ENCODE results near the gene ANKRD34B.

The ANKRD34B gene

DNA sequence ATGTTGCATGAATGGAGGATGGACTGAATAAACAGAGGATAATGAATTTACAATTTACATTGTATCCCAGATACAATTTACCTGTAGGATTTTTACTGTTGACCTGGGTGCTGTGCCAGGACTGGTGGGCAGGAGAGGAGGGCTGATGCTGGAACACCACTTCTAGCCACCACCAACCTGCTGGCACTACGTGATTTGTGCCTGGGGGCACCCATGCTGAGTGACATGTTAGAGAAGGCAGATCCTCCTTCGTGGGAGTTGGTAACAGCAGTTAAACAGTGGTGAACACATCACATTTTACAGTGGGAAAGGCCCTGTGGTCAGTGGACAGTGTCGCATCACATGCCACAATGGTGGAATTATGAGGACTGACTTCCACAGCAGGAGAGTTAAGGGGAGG, 3.0 kb upstream of the ANKRD34B start:
- Histone ChIP-seq H3K4me3 (ENCODE audit: low read length in 2 of 2) (no peak overlapping the region), H3K4me1 (ENCODE audit: control insufficient read depth in 2 of 2, insufficient read depth in 2 of 2, low read length in 2 of 2) (peaks cover 0 to 4% of the 10 kb centered on the region in 2 donors), H3K9me3 (ENCODE audit: control insufficient read depth in 2 of 2, low read length in 2 of 2) (no peaks in the 10 kb centered on the region), H3K27ac (ENCODE audit: low read depth in 2 of 2, low read length in 2 of 2) (no peak overlapping the region), H3K27me3 (ENCODE audit: control insufficient read depth in 2 of 2, insufficient read depth in 2 of 2, low read length in 2 of 2) (peaks cover 20 to 45% of the 10 kb centered on the region in 2 donors), H3K9ac (ENCODE audit: low read depth in 1 of 2, low read length in 2 of 2) (no peak overlapping the region), H3K36me3 (ENCODE audit: control insufficient read depth in 2 of 2, insufficient read depth in 2 of 2, low read length in 2 of 2) (no peaks in the 10 kb centered on the region)

DNA sequence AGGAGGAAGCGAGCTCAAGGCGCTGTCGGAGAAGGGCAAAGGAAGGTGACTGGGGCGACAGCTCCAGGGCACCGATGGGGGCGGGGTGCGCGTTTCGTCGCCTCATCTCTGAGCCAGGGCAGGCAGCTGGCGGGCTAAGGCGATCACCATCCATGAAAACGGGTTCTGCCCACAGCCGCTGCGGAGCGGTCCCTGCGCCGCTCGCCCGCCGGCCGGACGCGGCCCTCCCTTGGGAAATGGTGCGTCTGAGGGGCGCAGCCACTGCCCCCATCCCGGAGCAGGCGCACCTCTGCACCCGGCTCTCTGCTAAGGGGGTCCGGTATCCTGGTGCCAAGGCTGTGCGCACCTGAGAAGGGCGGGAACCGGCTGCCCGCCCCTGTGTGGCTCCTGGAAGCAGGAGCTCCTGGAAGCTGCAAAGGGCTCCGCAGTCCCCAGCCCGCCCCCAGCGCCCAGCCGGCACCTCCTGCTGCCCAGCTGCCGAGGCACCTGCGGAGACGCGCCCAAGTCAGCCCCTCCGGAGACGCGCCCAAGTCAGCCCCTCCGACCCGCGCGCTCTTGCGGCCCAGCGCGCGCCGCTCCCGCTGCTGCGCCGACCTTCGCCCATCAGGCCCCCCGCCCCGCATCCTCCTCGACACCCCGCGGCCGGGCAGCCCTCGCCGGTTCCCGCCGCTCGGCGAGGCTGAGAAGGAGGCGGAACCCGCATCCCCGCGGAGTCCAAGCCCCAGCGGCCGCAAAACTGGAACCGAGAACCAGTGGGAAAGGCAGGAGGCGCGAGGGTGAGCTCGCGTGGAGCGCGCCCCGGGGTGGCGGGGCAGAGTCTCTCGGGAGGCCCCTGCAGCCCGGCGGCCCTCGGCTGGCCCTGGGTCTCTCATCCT, 757 bp downstream of the ANKRD34B start:
- Histone ChIP-seq H3K4me1 (ENCODE audit: control insufficient read depth in 2 of 2, insufficient read depth in 2 of 2, low read length in 2 of 2) (peaks cover 0 to 4% of the 10 kb centered on the region in 2 donors), H3K27ac (ENCODE audit: low read depth in 2 of 2, low read length in 2 of 2) (no peak overlapping the region), H3K27me3 (ENCODE audit: control insufficient read depth in 2 of 2, insufficient read depth in 2 of 2, low read length in 2 of 2) (peaks cover 24 to 56% of the 10 kb centered on the region in 2 donors), H3K9ac (ENCODE audit: low read depth in 1 of 2, low read length in 2 of 2) (no peak overlapping the region), H3K4me3 (ENCODE audit: low read length in 2 of 2) (no peak overlapping the region), H3K9me3 (ENCODE audit: control insufficient read depth in 2 of 2, low read length in 2 of 2) (no peaks in the 10 kb centered on the region), H3K36me3 (ENCODE audit: control insufficient read depth in 2 of 2, insufficient read depth in 2 of 2, low read length in 2 of 2) (no peaks in the 10 kb centered on the region)

DNA sequence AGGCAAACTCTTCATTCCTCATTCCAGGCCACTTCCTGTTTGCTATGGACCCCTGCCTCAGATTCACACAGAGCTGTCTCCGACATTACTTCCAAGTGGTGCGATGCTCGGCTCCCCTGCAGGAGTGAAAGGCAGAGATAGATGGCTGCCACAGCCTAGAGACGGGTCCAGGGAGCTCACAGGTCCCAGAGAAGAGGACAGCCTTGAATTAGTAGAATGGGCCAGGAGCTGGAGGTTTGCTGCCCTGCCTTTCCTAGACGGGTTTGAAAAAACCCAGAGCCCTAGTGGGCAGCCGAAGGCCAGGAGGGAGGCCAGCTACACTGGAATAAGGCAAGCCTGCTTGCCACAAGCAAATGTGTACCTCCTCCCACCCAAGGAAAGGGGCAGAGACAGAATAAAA, 1.8 kb downstream of the ANKRD34B start:
- Histone ChIP-seq H3K36me3 (ENCODE audit: control insufficient read depth in 2 of 2, insufficient read depth in 2 of 2, low read length in 2 of 2) (no peaks in the 10 kb centered on the region), H3K4me3 (ENCODE audit: low read length in 2 of 2) (no peak overlapping the region), H3K9me3 (ENCODE audit: control insufficient read depth in 2 of 2, low read length in 2 of 2) (no peaks in the 10 kb centered on the region), H3K9ac (ENCODE audit: low read depth in 1 of 2, low read length in 2 of 2) (no peak overlapping the region), H3K27me3 (ENCODE audit: control insufficient read depth in 2 of 2, insufficient read depth in 2 of 2, low read length in 2 of 2) (peaks cover 23 to 56% of the 10 kb centered on the region in 2 donors), H3K4me1 (ENCODE audit: control insufficient read depth in 2 of 2, insufficient read depth in 2 of 2, low read length in 2 of 2) (peaks cover 0 to 4% of the 10 kb centered on the region in 2 donors), H3K27ac (ENCODE audit: low read depth in 2 of 2, low read length in 2 of 2) (no peak overlapping the region)

DNA sequence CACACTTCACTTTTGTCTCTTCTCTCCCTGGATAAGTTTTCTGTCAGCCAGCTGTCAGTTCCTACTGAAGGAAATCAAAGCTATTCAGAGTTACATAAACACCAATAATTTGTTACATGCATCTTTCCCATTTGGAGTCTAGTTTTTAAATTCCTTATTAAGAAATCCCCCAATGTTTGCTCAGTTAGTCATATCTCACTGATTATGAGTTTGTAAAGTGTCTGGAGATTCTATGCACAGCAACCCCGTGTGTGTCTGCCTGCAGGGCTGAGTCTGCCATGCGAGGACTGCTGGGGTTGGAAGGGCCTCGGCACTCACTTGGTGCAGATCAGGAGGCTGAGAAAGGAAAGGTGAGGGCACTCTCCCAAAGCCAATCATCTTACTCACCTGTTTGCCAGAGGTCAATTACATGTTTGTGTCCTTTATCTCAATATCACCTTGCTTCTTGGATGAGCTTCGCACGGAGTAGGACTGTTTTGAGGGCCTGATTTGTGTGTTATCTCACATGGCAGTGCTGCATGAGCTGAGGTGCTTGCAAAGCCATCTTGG, 3.3 kb downstream of the ANKRD34B start:
- Histone ChIP-seq H3K4me3 (ENCODE audit: low read length in 2 of 2) (no peak overlapping the region), H3K36me3 (ENCODE audit: control insufficient read depth in 2 of 2, insufficient read depth in 2 of 2, low read length in 2 of 2) (no peaks in the 10 kb centered on the region), H3K27ac (ENCODE audit: low read depth in 2 of 2, low read length in 2 of 2) (no peak overlapping the region), H3K9ac (ENCODE audit: low read depth in 1 of 2, low read length in 2 of 2) (no peak overlapping the region), H3K4me1 (ENCODE audit: control insufficient read depth in 2 of 2, insufficient read depth in 2 of 2, low read length in 2 of 2) (peaks cover 0 to 4% of the 10 kb centered on the region in 2 donors), H3K27me3 (ENCODE audit: control insufficient read depth in 2 of 2, insufficient read depth in 2 of 2, low read length in 2 of 2) (peaks cover 23 to 43% of the 10 kb centered on the region in 2 donors), H3K9me3 (ENCODE audit: control insufficient read depth in 2 of 2, low read length in 2 of 2) (no peaks in the 10 kb centered on the region)

DNA sequence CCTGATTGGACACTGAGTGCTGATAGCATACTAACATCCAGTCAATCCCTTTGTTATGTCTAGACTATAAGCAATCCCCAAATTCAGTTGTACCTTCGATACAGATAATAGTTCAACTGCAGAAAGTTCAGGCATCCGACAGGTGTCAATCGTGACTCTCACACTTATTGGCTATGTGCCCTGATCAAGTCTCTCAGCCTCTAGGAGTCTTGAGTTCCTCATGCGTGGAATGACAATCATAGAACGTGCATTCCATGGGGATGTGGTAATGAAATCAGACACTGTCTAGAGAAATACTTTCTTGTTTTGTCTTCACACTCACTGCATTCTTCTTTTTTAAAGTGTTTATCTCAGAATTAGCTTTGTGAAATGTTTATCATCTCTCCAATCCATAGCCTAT, 4.8 kb downstream of the ANKRD34B start:
- H3K36me3 ChIP-seq (ENCODE audit: control insufficient read depth in 2 of 2, insufficient read depth in 2 of 2, low read length in 2 of 2): no peaks in the 10 kb centered on the region
- no peak overlapping the region for H3K4me3 ChIP-seq (ENCODE audit: low read length in 2 of 2)
- H3K9ac ChIP-seq (ENCODE audit: low read depth in 1 of 2, low read length in 2 of 2): no peak overlapping the region
- H3K4me1 ChIP-seq (ENCODE audit: control insufficient read depth in 2 of 2, insufficient read depth in 2 of 2, low read length in 2 of 2): peaks cover 0 to 4% of the 10 kb centered on the region in 2 donors
- no peaks in the 10 kb centered on the region for H3K9me3 ChIP-seq (ENCODE audit: control insufficient read depth in 2 of 2, low read length in 2 of 2)
- H3K27me3 ChIP-seq (ENCODE audit: control insufficient read depth in 2 of 2, insufficient read depth in 2 of 2, low read length in 2 of 2): peaks cover 14 to 29% of the 10 kb centered on the region in 2 donors
- no peak overlapping the region for H3K27ac ChIP-seq (ENCODE audit: low read depth in 2 of 2, low read length in 2 of 2)

DNA sequence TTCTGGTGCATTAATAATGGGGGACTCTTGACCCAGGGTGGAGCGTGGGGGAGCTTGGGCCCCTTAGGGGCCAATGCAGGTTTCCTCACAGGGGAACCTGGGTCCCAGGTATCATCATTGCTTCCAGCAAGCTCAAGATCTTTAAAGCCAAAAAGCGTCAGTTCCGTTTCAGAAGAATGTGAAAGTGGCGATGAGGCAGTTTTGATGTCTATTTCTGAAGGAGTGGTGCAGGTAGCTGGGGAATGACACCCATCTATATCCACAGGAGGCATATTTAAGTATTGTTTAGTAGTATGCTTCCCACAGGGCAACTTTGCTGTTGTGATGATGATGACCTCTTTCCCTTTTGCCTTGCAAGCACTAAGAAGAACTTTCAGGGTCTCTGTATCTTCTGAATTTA, 10.8 kb downstream of the ANKRD34B start:
- H3K4me1 ChIP-seq (ENCODE audit: control insufficient read depth in 2 of 2, insufficient read depth in 2 of 2, low read length in 2 of 2): no peaks in the 10 kb centered on the region
- peaks cover 8 to 9% of the 10 kb centered on the region in 2 donors for H3K27me3 ChIP-seq (ENCODE audit: control insufficient read depth in 2 of 2, insufficient read depth in 2 of 2, low read length in 2 of 2)
- H3K27ac ChIP-seq (ENCODE audit: low read depth in 2 of 2, low read length in 2 of 2): no peak overlapping the region
- H3K36me3 ChIP-seq (ENCODE audit: control insufficient read depth in 2 of 2, insufficient read depth in 2 of 2, low read length in 2 of 2): no peaks in the 10 kb centered on the region
- H3K9ac ChIP-seq (ENCODE audit: low read depth in 1 of 2, low read length in 2 of 2): no peak overlapping the region
- H3K9me3 ChIP-seq (ENCODE audit: control insufficient read depth in 2 of 2, low read length in 2 of 2): no peaks in the 10 kb centered on the region
- no peak overlapping the region for H3K4me3 ChIP-seq (ENCODE audit: low read length in 2 of 2)

DNA sequence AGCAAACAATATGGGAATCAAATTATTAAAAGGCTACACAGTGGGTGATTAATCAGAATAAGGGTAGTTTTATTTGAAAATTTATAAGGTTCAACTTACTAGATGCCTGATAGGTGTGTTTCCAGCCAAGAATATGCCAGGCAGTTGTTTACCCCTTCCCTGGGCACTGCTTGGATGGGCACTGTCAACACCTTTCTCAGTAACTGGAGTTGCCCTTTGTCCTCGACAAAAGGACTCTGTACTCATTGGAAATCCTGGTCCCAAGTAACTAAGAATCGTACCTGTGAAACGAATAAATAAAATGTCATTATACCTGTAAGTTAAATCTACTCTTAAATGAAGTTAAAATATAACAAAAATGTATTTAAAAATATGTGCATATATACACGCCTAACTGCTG, 15.0 kb downstream of the ANKRD34B start:
- no peak overlapping the region for H3K9ac ChIP-seq (ENCODE audit: low read depth in 1 of 2, low read length in 2 of 2)
- peaks cover 8 to 9% of the 10 kb centered on the region in 2 donors for H3K27me3 ChIP-seq (ENCODE audit: control insufficient read depth in 2 of 2, insufficient read depth in 2 of 2, low read length in 2 of 2)
- no peaks in the 10 kb centered on the region for H3K36me3 ChIP-seq (ENCODE audit: control insufficient read depth in 2 of 2, insufficient read depth in 2 of 2, low read length in 2 of 2)
- no peak overlapping the region for H3K4me3 ChIP-seq (ENCODE audit: low read length in 2 of 2)
- no peaks in the 10 kb centered on the region for H3K9me3 ChIP-seq (ENCODE audit: control insufficient read depth in 2 of 2, low read length in 2 of 2)
- no peaks in the 10 kb centered on the region for H3K4me1 ChIP-seq (ENCODE audit: control insufficient read depth in 2 of 2, insufficient read depth in 2 of 2, low read length in 2 of 2)
- no peak overlapping the region for H3K27ac ChIP-seq (ENCODE audit: low read depth in 2 of 2, low read length in 2 of 2)

DNA sequence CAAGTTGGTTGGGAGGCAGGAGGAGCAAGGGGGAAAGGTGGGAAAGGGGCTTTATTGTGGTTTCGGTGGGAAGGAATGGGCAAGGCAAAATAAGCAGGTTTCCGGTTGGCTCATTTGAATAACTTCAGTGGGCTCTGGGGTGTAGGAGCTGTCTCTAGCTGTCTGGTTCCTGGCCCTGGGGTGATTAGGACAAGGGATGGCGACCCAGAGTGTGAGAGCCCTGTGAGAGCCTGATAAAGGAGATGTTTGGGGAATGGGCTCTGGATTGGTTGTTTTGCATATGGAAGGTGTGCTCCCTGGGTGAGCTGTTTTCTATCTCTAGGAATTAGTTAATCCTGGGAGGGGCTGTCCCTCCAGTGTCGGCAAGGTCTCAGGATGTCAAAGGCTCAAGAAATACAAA, 15.4 kb downstream of the ANKRD34B start:
- Histone ChIP-seq H3K4me3 (ENCODE audit: low read length in 2 of 2) (no peak overlapping the region), H3K9me3 (ENCODE audit: control insufficient read depth in 2 of 2, low read length in 2 of 2) (no peaks in the 10 kb centered on the region), H3K27ac (ENCODE audit: low read depth in 2 of 2, low read length in 2 of 2) (no peak overlapping the region), H3K27me3 (ENCODE audit: control insufficient read depth in 2 of 2, insufficient read depth in 2 of 2, low read length in 2 of 2) (peaks cover 7 to 8% of the 10 kb centered on the region in 2 donors), H3K4me1 (ENCODE audit: control insufficient read depth in 2 of 2, insufficient read depth in 2 of 2, low read length in 2 of 2) (no peaks in the 10 kb centered on the region), H3K36me3 (ENCODE audit: control insufficient read depth in 2 of 2, insufficient read depth in 2 of 2, low read length in 2 of 2) (no peaks in the 10 kb centered on the region), H3K9ac (ENCODE audit: low read depth in 1 of 2, low read length in 2 of 2) (no peak overlapping the region)

DNA sequence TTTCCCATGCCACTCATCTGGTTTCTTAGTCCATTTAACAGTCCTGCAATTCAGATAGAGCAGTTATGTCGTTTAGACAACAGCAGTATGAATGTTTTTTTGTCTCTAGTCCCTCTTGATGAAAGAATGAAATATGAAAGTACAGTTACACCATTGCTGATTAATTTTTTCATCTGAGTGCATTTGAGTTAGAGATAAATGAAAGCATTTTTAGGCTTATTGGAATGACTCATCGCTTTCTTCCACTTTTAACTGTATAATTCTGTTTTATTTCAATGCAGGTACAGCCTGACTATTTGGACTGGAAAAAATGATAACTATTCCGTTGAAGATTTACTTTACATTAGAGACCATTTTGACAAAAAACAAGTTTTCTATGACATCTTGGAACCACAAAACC, 28.7 kb downstream of the ANKRD34B start:
- Histone ChIP-seq H3K4me1 (ENCODE audit: control insufficient read depth in 2 of 2, insufficient read depth in 2 of 2, low read length in 2 of 2) (no peaks in the 10 kb centered on the region), H3K9ac (ENCODE audit: low read depth in 1 of 2, low read length in 2 of 2) (no peak overlapping the region), H3K36me3 (ENCODE audit: control insufficient read depth in 2 of 2, insufficient read depth in 2 of 2, low read length in 2 of 2) (no peaks in the 10 kb centered on the region), H3K4me3 (ENCODE audit: low read length in 2 of 2) (no peak overlapping the region), H3K27ac (ENCODE audit: low read depth in 2 of 2, low read length in 2 of 2) (no peak overlapping the region), H3K27me3 (ENCODE audit: control insufficient read depth in 2 of 2, insufficient read depth in 2 of 2, low read length in 2 of 2) (no peaks in the 10 kb centered on the region), H3K9me3 (ENCODE audit: control insufficient read depth in 2 of 2, low read length in 2 of 2) (no peaks in the 10 kb centered on the region)

DNA sequence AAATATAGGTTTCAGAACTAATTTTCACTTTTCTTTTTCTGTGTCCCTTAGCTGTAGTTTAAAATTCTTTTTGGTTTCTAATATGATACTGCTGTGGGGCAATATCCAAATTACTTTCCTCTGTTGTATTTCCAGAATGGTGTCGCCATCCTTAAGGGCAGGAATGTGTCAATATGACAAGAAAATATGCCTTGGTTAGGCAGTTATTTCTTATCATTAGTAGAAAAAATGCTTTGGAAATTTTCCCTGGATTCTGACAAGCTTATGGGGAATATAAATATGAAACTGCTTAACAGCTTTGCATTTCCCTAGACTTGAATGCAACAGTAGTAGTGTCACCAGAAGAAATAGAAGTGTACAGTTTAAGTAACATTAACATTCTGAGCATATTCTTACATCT, 29.4 kb downstream of the ANKRD34B start:
- H3K36me3 ChIP-seq (ENCODE audit: control insufficient read depth in 2 of 2, insufficient read depth in 2 of 2, low read length in 2 of 2): no peaks in the 10 kb centered on the region
- H3K4me1 ChIP-seq (ENCODE audit: control insufficient read depth in 2 of 2, insufficient read depth in 2 of 2, low read length in 2 of 2): no peaks in the 10 kb centered on the region
- no peak overlapping the region for H3K27ac ChIP-seq (ENCODE audit: low read depth in 2 of 2, low read length in 2 of 2)
- no peaks in the 10 kb centered on the region for H3K9me3 ChIP-seq (ENCODE audit: control insufficient read depth in 2 of 2, low read length in 2 of 2)
- H3K4me3 ChIP-seq (ENCODE audit: low read length in 2 of 2): no peak overlapping the region
- no peak overlapping the region for H3K9ac ChIP-seq (ENCODE audit: low read depth in 1 of 2, low read length in 2 of 2)
- H3K27me3 ChIP-seq (ENCODE audit: control insufficient read depth in 2 of 2, insufficient read depth in 2 of 2, low read length in 2 of 2): no peaks in the 10 kb centered on the region
